OCI-LY3 (cell line): ENCODE results near the gene NANOS2.

ENCODE experiments used
- H2AFZ ChIP-seq: fragments of 200-600, 300-600 bp; shearing (Covaris generic); 2 replicates; pipeline ENCODE4 v1.6.0; 2014; ENCODE audit warnings: antibody characterized with exemption, low read depth, low read length
- H3K27ac ChIP-seq: fragments of 200-600, 300-600 bp; sonication (generic); 2 replicates; pipeline ENCODE4 v1.5.1; 2014; ENCODE audit warnings: mild to moderate bottlenecking, low read length, moderate library complexity, mixed read lengths
- H3K27me3 ChIP-seq: fragments of 200-600, 300-600 bp; sonication (generic); 2 replicates; pipeline ENCODE4 v1.6.1; 2014; ENCODE audit warnings: low read depth, low read length, mixed read lengths
- H3K36me3 ChIP-seq: fragments of 200-600, 300-600 bp; sonication (generic); replicated peaks from 2 replicates; pipeline ENCODE3; 2014; ENCODE audit warnings: low read depth, low read length, mixed read lengths
- H3K4me1 ChIP-seq: fragments of 300-600, 200-600 bp; sonication (generic); 2 replicates; pipeline ENCODE4 v1.6.1; 2014; ENCODE audit warnings: low read length, mixed read lengths
- H3K4me2 ChIP-seq: fragments of 200-600, 300-600 bp; sonication (generic); 2 replicates; pipeline ENCODE4 v1.6.1; 2014; ENCODE audit warnings: low read length, mixed read lengths
- H3K4me3 ChIP-seq: fragments of 300-600, 200-600 bp; sonication (generic); 2 replicates; pipeline ENCODE4 v1.5.1; 2014; ENCODE audit warnings: antibody characterized with exemption, mild to moderate bottlenecking, low read length, moderate library complexity
- H3K79me2 ChIP-seq: fragments of 300-600, 200-600 bp; shearing (Covaris generic); 2 replicates; pipeline ENCODE4 v1.6.1; 2014; ENCODE audit warnings: mild to moderate bottlenecking, low read length, mixed read lengths
- H3K9ac ChIP-seq: fragments of 300-600, 200-600 bp; shearing (Covaris generic); 2 replicates; pipeline ENCODE4 v1.6.0; 2014; ENCODE audit warnings: mild to moderate bottlenecking, low read length, moderate library complexity
- H3K9me3 ChIP-seq: fragments of 200-600, 300-600 bp; shearing (Covaris generic); 2 replicates; pipeline ENCODE4 v1.6.1; 2014; ENCODE audit warnings: low read length, mixed read lengths; ENCODE audit not compliant: insufficient read depth
- H4K20me1 ChIP-seq: fragments of 200-600, 300-600 bp; sonication (generic); 2 replicates; pipeline ENCODE4 v1.6.1; 2016; ENCODE audit warnings: low read length, mixed read lengths; ENCODE audit not compliant: insufficient read depth
- CTCF ChIP-seq: fragments of 200-600, 300-600 bp; sonication (generic); IDR thresholded peaks from 2 replicates; pipeline ENCODE4 v1.5.1; 2014; ENCODE audit warnings: antibody characterized with exemption, low read length, low read depth
- EZH2phosphoT487 ChIP-seq: fragments of 200-600 bp; shearing (Covaris generic); IDR thresholded peaks from 2 replicates; pipeline ENCODE4 v1.6.1; 2018; ENCODE audit warnings: antibody characterized with exemption, mixed run types, low read depth

The NANOS2 gene

DNA sequence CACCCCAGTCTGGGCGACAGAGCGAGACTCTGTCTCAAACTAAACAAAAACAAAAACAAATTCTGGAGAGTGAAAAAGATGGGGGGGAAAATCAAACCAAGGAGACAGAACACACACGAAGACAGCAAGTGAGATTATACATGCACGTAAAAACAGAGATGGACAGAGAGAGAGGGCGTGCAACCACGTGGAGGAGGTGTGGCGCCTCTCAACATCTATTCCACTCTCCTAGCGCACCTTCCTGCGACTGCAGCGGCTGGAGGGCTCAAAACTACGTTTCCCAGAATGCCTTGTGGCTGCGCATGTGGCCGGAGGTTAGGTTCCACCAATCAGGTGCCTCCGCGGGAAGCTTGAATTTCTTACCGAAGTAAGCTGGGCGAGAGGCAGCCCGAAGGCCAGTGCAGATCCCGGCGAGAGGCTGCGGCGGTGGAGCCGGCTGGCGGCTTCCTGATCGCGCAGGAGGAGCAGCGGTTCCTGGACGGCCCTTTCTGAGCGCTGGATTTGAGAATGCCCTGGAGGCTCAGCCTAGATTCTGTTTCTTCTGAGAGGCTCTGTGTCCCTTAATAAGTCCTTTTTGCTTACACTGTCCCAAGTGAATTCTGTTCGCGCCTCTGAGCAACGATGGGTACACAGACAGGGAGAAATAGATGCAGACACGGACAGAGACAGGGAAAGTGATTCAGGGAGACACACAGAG lies 13.1 kb upstream of the NANOS2 start:
- Histone ChIP-seq H3K4me1 (peaks cover 5% of the 10 kb centered on the region), H4K20me1 (no peaks in the 10 kb centered on the region), H3K9me3 (no peaks in the 10 kb centered on the region), H3K27ac (peak overlapping the region; percentile 5; the same call in 1 of the 2 replicates), H2AFZ (peak overlapping the region; percentile 68), H3K4me3 (peak overlapping the region; percentile 68), H3K36me3 (no peaks in the 10 kb centered on the region), H3K9ac (peak overlapping the region; percentile 67), H3K79me2 (no peaks in the 10 kb centered on the region), H3K27me3 (0 out of 2 replicates have a peak, but pooled peaks cover 11% of the 10 kb centered on the region), H3K4me2 (peak overlapping the region; percentile 75)
- TF ChIP-seq CTCF, result peak; percentile 22; the same call in 1 of the 2 replicates
- TF ChIP-seq EZH2phosphoT487, result no peak

GRCh38 chr19:45924891-45925447 lies 10.4 kb upstream of the NANOS2 start:
- no peak overlapping the region for H3K27ac ChIP-seq
- no peak overlapping the region for H2AFZ ChIP-seq
- H3K4me3 ChIP-seq, result no peak overlapping the region
- no peaks in the 10 kb centered on the region for H3K36me3 ChIP-seq
- H3K27me3 ChIP-seq, result 0 out of 2 replicates have a peak, but pooled peaks cover 7% of the 10 kb centered on the region
- no peaks in the 10 kb centered on the region for H3K79me2 ChIP-seq
- peaks cover 5% of the 10 kb centered on the region for H3K4me1 ChIP-seq
- no peak for TF ChIP-seq CTCF
- no peak for TF ChIP-seq EZH2phosphoT487
- H3K4me2 ChIP-seq, result no peak overlapping the region
- no peaks in the 10 kb centered on the region for H3K9me3 ChIP-seq
- no peak overlapping the region for H3K9ac ChIP-seq
- no peaks in the 10 kb centered on the region for H4K20me1 ChIP-seq

DNA sequence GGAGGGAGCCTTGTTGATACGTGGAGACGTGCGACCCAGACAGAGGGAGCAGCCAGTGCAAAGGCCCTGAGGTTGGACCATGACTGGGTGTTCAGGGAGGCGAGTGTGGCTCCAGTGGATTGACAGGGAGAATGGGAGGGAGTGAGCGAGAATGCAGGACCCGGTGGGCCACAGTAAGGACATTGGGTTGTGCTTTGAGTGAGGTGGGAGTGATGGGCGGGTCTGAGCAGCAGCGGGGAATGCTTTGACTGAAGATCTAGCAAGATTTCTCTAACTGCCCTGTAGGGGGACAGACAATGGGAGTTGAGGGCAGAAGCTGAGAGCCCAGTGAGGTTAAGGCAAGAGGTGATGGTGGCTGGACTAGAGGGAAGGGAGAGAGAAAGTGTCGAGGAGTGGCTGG lies 7.7 kb upstream of the NANOS2 start:
- Histone ChIP-seq H3K27ac (no peak overlapping the region), H3K4me1 (no peaks in the 10 kb centered on the region), H2AFZ (no peak overlapping the region; the same call in 1 of the 2 replicates), H4K20me1 (no peaks in the 10 kb centered on the region), H3K4me2 (no peak overlapping the region), H3K27me3 (peaks cover 15% of the 10 kb centered on the region; the same call in 1 of the 2 replicates), H3K4me3 (no peak overlapping the region), H3K36me3 (no peaks in the 10 kb centered on the region), H3K79me2 (no peaks in the 10 kb centered on the region), H3K9ac (no peak overlapping the region), H3K9me3 (no peaks in the 10 kb centered on the region)
- no peak for TF ChIP-seq CTCF
- no peak for TF ChIP-seq EZH2phosphoT487

GRCh38 chr19:45920458-45920857 lies 5.9 kb upstream of the NANOS2 start:
- Histone ChIP-seq H3K79me2 (no peaks in the 10 kb centered on the region), H4K20me1 (no peaks in the 10 kb centered on the region), H3K4me1 (no peaks in the 10 kb centered on the region), H3K9ac (no peak overlapping the region), H2AFZ (no peak overlapping the region), H3K36me3 (no peaks in the 10 kb centered on the region), H3K9me3 (no peaks in the 10 kb centered on the region), H3K4me3 (no peak overlapping the region), H3K4me2 (no peak overlapping the region), H3K27ac (no peak overlapping the region), H3K27me3 (peaks cover 15% of the 10 kb centered on the region)
- no peak for TF ChIP-seq CTCF
- no peak for TF ChIP-seq EZH2phosphoT487
